C4-2B (cell line): ENCODE data around the gene TMEM270.

ENCODE experiments used
- H3K27ac ChIP-seq: fragments of 450-650 bp; 2 replicates; pipeline ENCODE4 v1.5.1; 2017
- ZFX ChIP-seq: fragments of 450-650 bp; IDR thresholded peaks from 2 replicates; pipeline ENCODE4 v1.6.1; 2017
- TF ChIP-seq, protein P1 (sequence below): fragments of 450-650 bp; conservative IDR thresholded peaks from 2 replicates; pipeline ENCODE4 v1.5.1; 2017; ENCODE audit warnings: mild to moderate bottlenecking

The TMEM270 gene

DNA sequence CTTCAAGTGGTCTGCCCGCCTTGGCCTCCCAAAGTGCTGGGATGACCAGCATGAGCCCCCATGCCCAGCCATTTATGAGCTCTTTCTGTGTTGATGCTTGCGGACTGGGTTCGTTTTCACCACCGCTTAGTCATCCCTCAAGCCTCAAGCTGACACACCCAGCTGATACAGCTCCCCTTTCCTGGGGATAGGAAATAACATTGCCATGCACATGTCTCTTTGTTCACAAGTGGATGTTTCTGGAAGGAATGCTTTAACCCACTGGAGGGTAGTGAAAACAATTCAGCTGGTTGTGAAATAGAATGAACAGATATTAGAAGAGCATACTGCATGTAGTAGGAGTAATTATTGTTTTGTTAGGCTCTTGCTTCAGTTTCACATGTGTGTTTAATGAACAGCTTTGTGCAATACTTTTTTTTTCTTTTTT lies 10.2 kb upstream of the TMEM270 start:
- no peak for TF ChIP-seq ZFX
- TF ChIP-seq, protein P1, sequence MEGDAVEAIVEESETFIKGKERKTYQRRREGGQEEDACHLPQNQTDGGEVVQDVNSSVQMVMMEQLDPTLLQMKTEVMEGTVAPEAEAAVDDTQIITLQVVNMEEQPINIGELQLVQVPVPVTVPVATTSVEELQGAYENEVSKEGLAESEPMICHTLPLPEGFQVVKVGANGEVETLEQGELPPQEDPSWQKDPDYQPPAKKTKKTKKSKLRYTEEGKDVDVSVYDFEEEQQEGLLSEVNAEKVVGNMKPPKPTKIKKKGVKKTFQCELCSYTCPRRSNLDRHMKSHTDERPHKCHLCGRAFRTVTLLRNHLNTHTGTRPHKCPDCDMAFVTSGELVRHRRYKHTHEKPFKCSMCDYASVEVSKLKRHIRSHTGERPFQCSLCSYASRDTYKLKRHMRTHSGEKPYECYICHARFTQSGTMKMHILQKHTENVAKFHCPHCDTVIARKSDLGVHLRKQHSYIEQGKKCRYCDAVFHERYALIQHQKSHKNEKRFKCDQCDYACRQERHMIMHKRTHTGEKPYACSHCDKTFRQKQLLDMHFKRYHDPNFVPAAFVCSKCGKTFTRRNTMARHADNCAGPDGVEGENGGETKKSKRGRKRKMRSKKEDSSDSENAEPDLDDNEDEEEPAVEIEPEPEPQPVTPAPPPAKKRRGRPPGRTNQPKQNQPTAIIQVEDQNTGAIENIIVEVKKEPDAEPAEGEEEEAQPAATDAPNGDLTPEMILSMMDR: no peak
- H3K27ac ChIP-seq: no peak overlapping the region

GRCh38 chr7:73851410-73852338 lies 9.3 kb upstream of the TMEM270 start:
- H3K27ac ChIP-seq: no peak overlapping the region
- TF ChIP-seq ZFX: no peak
- TF ChIP-seq, protein P1: no peak

DNA sequence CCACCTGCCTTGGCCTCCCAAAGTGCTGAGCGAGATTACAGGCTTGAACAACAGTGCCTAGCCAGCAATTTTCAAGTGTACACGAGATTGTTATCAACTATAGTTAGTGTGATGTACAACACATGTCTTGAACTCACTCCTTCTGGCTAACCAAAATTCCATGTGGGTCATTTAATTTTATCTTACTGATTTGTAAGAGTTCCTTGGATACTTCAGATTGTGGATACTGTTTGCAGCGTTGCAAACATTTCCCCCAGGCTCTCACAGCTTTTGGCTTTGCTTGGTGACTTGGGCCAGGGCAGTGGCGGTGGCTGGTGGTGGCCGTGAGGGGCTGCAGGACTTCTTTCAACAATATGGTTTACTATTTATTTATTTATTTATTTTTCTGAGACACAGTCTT lies 8.5 kb upstream of the TMEM270 start:
- no peak overlapping the region for H3K27ac ChIP-seq
- TF ChIP-seq ZFX: no peak
- TF ChIP-seq, protein P1: no peak

DNA sequence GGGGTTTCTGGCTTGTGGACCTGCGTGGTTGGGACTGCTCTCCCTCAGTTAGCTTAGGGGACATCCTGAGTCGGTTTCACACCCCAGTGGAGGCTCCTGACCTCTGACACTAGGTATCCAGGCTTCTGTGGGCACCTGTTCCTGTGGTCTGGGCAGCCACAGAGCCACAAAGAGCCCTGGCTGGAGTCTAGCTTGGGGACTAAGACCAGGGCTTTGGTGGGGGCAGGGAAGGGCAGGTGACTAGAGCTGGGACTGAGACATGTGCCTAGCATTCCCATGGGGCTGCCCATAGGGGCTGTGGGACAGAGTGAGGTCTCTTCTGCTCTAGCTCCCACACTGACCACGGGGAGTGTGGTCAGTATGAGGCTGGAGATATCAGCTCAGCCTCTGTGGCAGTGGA lies 4.0 kb upstream of the TMEM270 start:
- no peak for TF ChIP-seq ZFX
- TF ChIP-seq, protein P1: no peak
- no peak overlapping the region for H3K27ac ChIP-seq

DNA sequence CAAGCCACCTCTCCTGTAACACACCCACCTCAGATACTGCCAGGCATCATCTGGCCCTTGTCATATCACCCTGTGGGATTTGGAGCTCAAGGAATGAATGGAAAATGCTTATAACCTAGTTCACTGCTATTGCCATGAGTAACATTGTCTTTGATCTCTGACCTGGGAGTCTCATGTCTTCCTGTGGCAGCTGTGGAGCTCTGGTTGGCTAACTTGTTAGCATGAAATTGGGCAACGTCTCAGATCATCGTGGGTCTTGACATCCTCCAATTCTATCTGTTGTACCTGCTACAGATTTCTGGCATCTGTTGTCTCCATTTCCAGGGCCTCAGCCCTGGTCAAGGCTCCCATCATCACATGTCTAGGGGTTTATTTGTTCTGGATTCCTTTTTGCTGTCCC lies 2.2 kb upstream of the TMEM270 start:
- H3K27ac ChIP-seq: no peak overlapping the region
- no peak for TF ChIP-seq ZFX
- TF ChIP-seq, protein P1: no peak

DNA sequence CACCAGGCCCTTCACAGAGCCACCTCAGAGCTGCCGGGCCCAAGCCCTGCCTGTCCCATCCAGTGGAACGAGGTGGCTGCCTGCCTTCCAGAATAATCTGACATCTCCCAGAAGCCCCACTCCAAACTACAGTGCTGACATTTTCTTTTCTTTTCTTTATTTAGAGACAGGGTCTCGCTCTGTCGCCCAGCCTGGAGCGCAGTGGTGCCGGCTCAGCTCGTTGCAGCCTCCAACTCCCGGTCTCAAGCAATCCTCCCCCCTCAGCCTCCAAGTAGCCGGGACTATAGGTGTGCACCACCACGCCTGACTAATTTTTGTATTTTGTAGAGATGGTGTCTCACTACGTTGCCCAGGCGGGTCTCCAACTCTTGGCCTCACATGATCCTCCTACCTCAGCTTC lies 346 bp downstream of the TMEM270 start:
- TF ChIP-seq, protein P1: no peak
- TF ChIP-seq ZFX: no peak
- no peak overlapping the region for H3K27ac ChIP-seq

- H3K27ac ChIP-seq: no peak overlapping the region
- TF ChIP-seq, protein P1: no peak
- no peak for TF ChIP-seq ZFX
These were observed 4.2 kb downstream of the TMEM270 start for GRCh38 chr7:73864981-73865711.
